Right ventricle myocardium inferior (tissue), 1 donor: ENCODE measurements around the gene NETO1. TPM values are rescaled to one million over a fixed set of nuclear protein-coding genes. Genes with fewer than 3 reads are reported as not detected.

Experiments
- ATAC-seq: fragments of 200-7000 bp; cut with Tn5 transposase; one replicate; pipeline ENCODE4 v1.9.1; 2020; ENCODE audit warnings: mild to moderate bottlenecking, moderate library complexity
- DNase-seq: peaks from one replicate; pipeline ENCODE4 v3.0.0; 2021; ENCODE audit errors: missing footprints
- intact Hi-C: fragments of 100-400 bp; cut with DNase I; formaldehyde crosslinking; loops from one replicate; pipeline ENCODE4 v1.11.0; 2022
- microRNA-seq: library from miRNA; unstranded; fragments of <30 nt; microRNA quantifications from one replicate; pipeline ENCODE4 v1.2.0, GENCODE V29; 2020
- total RNA-seq: library from RNA; stranded (reverse); fragmentation: NEBNext Ultra II Directional; extraction: Animal tissue kit (Norgen Biotek cat#: 25700); gene quantifications from one replicate; pipeline ENCODE4 v1.2.1, GENCODE V29; 2021
- donor health status: DM: no; HTN: yes; CAD: no; lungs with severe emphysema.

NETO1 gene
- total RNA-seq, 1 donor from 2014 or later, result not detected

DNA sequence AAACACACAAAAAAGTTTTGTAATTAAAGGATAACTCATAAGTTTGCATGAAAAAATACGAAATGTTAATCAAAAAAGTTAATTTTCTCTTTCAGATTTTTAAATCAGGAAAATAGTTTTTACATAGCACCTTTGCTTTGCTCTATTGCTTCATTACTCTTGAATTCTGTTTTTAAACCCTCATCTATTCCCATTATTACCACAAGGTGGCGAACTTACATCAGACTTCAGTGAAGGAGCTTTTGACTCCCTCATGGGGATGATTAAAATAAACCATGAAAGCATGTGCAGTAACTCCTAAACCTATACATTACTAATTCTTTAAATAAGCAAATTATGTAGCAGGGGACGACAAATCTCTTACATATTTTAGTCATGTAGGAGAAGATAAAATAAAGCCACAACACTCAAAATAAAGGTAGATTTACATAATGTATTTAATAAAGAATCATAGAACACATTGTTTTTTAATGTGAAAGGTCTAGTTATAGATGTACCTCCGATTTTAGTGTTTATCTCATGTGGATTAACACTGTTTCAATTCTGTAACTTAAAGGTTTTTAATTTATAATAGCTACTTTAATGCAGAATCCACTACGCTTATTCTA lies 105.2 kb downstream of the NETO1 start:
- intact Hi-C loops, result loop anchor here (5.0 kb wide), 2 partner anchors 375 to 1355 kb away; no protein-coding TSS in a partner anchor
- no peak for DNase-seq
- ATAC-seq, result no peak

DNA sequence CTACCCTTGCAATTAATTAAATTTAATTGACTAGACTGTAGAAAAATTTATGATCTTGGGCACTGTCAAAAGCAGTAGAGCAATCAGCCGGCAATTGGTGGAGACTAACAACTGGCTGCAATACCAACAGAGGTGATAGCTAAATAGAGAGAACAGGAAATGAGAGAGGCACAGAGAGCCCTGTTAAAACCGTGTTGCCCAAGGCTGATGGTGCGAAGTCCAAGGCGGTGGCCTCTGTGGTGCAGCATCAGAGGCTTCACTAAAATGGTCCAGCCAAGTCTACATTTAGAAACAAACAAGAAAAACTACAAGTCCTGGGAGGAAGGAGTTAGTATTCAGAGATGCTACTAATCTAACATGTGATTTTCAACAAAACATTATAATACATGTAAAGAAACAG lies 115.6 kb downstream of the NETO1 start:
- ATAC-seq, result no peak
- intact Hi-C loops, result no loop called here
- no peak for DNase-seq

DNA sequence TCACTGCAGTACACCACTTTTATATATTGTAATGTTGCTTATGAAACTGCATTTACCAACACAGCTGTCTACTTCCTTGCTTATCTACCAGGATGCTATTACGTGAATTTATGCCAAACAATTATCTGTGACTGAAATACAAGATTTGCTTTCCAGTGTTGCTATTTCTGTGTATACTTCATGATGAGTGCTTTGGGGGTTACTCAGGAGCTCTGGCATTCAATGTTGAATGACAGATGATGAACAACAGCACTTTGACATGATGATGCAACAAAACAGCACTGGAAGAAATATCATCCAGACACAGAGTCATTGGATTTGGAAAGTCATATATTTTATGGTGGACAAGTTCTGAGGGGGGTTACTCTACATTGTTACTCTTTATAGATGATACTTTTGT lies 125.8 kb downstream of the NETO1 start:
- ATAC-seq (no peak), DNase-seq (no peak)
- intact Hi-C loops, result no loop called here

DNA sequence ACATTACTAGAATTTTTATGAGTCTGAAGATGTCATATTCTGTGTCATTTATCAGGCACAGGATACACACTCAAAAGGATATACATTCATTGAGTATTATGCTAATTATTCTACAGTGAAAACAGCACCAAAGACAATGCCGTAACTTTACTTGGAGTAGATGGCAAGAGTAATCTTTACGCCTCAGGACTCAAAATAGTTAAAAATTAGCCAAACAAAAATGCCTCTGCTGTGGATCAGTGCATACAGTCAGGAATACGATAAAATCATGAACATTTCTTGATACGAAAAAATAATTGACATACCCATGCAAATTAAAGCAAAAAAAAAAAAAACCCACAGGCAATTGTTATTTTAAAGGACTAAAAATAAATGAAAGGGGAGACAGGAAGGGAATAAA lies 129.7 kb downstream of the NETO1 start:
- ATAC-seq, result no peak
- DNase-seq, result no peak
- intact Hi-C loops, result no loop called here

DNA sequence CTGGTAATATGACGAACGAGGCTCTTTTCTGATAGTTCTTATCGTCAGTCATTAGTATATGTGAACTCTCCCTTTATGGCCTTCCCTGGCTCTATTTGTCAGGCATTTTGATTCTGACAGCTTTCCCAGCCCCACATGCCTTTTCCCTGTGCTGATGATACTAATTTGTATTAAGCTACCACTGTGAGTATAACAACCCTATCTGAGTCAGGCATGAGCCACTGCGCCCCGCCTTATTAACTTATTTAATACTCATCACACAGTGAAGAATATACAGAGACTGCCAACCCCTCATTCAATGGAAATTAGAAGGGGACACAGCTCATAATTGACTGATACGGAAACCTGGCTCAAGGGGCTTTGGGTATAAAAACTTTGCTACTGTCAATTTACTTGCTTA lies 140.0 kb downstream of the NETO1 start:
- intact Hi-C loops, result no loop called here

DNA sequence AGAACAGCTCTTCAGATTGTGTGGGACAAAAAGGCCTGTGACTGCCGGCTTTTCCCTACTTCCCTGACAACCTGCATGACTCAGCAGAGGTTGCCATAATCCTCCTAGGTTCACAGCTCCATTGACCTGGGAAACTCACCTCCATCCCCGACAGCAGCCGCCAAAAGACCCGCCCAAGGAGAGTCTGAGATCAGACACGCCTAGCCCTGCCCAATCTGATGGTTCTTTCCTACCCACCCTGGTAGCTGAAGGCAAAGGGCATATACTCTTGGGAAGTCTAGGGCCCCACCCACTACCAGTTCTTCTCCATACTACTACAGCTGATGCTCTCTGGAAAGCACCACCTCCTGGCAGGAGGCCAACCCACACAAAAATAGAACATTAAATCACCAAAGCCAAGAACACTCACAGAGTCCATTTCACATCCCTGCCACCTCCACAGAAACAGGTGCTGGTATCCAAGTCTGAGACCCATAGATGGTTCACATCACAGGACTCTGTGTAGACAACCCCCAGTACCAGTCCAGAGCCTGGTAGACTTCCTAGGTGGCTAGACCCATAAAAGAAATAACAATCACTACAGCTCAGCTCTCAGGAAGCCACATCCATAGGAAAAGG lies 140.6 kb downstream of the NETO1 start:
- intact Hi-C loops, result no loop called here
- DNase-seq (no peak), ATAC-seq (no peak)

More for the DNA sequence above, 140.0 kb downstream of the NETO1 start:
- ATAC-seq, result no peak
- DNase-seq, result no peak

DNA sequence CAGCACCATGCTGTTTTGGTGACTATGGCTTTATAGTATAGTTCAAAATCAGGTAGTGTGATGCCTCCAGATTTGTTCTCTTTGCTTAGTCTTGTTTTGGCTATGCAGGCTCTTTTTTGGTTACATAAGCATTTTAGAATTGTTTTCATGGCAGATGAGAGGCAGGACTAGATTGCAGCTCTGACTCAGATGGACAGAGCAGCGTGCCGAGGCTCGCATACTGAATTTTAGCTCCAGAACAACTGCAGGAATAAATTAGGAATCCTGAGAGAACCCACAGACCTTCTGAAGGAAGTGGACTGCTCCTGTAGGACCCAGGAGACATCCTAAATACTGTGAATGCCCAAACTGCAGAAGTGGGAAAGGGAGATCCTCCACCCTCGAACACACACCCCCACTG lies 141.6 kb downstream of the NETO1 start:
- intact Hi-C loops, result no loop called here
- DNase-seq (no peak), ATAC-seq (no peak)

DNA sequence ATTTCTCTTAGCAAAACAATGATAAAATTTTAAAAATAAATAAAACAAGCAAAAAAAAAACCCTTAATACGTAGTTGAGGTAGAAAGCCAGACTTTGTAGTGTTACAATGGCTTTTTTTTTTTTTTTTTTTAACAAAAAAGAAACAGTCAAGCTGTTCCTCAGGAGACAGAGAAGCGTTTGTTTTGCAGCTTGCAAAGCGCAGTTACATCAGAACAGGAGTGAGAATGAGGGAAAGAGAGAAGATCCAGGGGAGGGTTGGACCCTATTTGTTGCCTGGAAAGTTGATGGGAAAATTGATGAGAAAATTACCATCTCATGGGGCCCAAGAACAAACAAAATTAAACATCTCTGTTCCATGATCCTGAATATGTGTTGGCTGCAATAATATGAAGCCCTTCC lies 146.5 kb downstream of the NETO1 start:
- ATAC-seq, result no peak
- no peak for DNase-seq
- intact Hi-C loops, result no loop called here

DNA sequence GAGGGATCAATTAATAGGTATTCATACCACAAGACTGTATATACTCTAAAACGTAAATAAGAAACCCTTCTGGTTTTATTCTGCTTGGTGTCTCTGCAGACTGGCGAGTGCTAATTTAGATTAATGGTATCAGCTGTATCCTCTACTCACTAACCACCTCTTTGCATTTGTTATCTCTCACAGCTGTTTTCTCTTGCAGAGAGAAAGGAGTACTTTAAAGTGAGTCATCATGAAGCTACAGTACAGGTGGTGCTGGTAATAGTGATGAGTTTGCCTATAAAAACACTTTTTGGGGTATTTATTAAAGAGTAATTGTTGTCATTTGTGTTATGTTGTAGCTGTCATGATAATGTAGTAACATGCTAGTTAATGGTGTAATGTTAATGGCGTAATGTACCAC lies 147.7 kb downstream of the NETO1 start:
- intact Hi-C loops, result no loop called here
- ATAC-seq (no peak), DNase-seq (no peak)

DNA sequence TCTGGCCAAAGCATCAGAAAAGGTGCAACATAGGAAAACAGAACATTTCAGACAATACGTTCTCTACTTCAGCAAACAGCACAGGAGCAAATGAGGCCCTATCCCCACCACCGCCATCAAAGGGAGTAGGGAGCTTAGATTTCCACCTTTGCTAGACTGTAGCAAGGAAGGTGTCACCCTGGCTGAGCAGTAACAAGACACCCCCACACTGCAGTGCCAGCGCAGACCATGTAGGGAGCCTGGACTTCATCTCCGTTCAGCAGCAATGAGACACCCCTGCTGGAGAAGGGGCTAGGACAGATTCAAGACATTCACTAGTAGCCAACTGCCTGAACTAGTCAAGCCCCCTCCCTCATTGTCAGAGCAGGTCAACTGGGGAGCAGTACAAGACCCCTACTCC lies 163.6 kb downstream of the NETO1 start:
- intact Hi-C loops, result no loop called here
- no peak for ATAC-seq

DNA sequence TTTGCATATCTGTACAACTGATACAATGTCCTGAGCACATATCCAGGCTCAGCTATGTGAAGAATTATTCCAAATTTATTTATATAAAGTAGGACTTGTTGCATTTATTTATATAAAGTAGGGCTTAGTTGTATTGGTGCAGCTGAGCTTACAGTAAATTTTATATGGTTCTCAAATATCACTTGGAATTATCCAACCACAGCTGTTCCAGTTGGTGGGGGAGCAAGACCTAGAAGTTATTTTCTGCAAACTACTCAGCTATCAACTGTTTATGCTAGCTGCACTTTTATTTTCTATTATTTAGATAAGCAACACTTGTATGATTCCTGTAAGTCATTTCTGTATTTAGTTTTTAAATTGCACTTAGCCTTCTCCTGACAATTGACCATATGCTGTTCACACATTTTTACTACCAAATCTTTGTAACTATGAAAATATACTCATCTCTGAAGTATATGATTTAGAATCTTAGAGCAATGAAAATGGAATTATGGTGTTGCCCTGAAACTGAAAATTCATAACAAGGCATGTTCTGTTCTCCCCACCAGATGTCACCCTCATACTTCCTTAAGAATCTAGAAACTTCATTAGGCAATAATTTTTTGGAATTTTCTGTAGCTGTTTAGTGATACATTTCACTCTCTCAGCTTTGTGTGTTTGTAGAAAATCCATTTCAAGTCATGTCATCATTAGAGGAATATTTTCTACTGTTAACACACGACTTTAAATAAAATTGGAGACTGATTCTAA lies 166.7 kb downstream of the NETO1 start:
- intact Hi-C loops, result no loop called here
- ATAC-seq (no peak), DNase-seq (no peak)

More for the DNA sequence above, 163.6 kb downstream of the NETO1 start:
- no peak for DNase-seq

DNA sequence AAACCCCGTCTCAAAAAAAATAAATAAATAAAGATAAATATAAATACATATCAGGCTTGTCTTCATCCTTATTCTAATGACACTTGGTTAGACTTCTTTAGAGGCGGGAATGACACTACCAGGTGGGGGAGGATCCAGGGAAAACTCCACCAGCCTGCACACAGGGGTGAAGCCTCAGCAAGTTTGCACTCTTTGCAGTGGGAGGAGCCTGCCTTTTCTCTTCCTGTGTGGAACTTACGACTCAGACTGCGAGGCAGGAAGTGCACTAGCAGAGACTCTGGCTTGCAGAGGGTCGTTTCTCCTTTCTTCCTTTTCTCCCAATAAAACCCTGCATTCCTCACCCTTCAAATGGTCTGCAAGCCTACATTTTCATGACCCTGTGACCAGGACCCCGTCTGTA lies 170.1 kb downstream of the NETO1 start:
- ATAC-seq (no peak), DNase-seq (no peak)
- intact Hi-C loops, result no loop called here

DNA sequence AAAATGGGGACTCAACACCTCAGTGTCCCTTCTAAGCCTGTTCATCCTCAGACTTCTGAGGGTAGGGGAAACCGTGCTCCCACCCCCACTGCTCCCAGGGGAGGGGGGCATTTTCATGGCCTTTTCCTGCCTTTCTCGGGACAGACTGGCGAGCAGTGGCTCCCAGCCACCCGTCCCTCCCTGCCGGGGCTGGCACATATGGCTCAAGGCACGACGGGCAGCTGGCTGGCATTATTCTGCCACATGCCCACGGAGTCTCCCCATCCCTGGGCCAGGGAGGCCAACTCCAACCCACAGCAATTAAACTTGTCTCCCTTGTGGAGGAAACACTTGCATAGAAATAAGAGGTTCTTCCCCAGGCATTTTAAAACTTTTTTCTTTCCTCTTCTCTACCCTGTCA lies 175.2 kb downstream of the NETO1 start:
- intact Hi-C loops, result no loop called here
- DNase-seq (no peak), ATAC-seq (no peak)

Small RNA genes within 50 kb of the gene (microRNA-seq; reads per million reads assigned to microRNA genes)
- not detected for gene MIR548AV
